DMS114 treated with DMSO at 0.1 percent for 48 hours (cell line): ENCODE data around the gene PLIN4.
"Not testable (repeated sequence)": the region's sequence is repeated elsewhere in the genome, so short reads cannot be mapped to it uniquely, and the experiment has no call there.

Experiments
- DNase-seq: peaks from one replicate; lab custom pipeline; 2025; ENCODE audit not compliant: unreplicated experiment; lab: John Stamatoyannopoulos, UW

The PLIN4 gene

GRCh38 chr19:4527377-4527776 is 9.1 kb upstream of the PLIN4 start:
- DNase-seq = not testable (repeated sequence)

GRCh38 chr19:4525563-4526002 is 7.3 kb upstream of the PLIN4 start:
- no peak for DNase-seq

GRCh38 chr19:4524808-4525562 is 6.7 kb upstream of the PLIN4 start:
- DNase-seq = peak; percentile 17

- DNase-seq = no peak
These were observed 5.2 kb upstream of the PLIN4 start for GRCh38 chr19:4523306-4524110.

- DNase-seq = no peak
These were observed 4.2 kb upstream of the PLIN4 start for GRCh38 chr19:4522291-4523002.

GRCh38 chr19:4521888-4522242 is 3.6 kb upstream of the PLIN4 start:
- no peak for DNase-seq

- DNase-seq = no peak
These were observed 3.0 kb upstream of the PLIN4 start for GRCh38 chr19:4521170-4521887.

GRCh38 chr19:4519521-4520277 is 1.4 kb upstream of the PLIN4 start:
- DNase-seq = no peak

GRCh38 chr19:4519172-4519496 is 848 bp upstream of the PLIN4 start:
- DNase-seq = no peak

- no peak for DNase-seq
These were observed 732 bp downstream of the PLIN4 start for GRCh38 chr19:4517451-4518057.

GRCh38 chr19:4516939-4517300 is 1.4 kb downstream of the PLIN4 start:
- DNase-seq = no peak

- no peak for DNase-seq
These were observed 1.9 kb downstream of the PLIN4 start for GRCh38 chr19:4516199-4516938.

- no peak for DNase-seq
These were observed 2.6 kb downstream of the PLIN4 start for GRCh38 chr19:4515732-4516131.

GRCh38 chr19:4513248-4513647 is 5.0 kb downstream of the PLIN4 start:
- no peak for DNase-seq

GRCh38 chr19:4512070-4512469 is 6.2 kb downstream of the PLIN4 start:
- DNase-seq = no peak

GRCh38 chr19:4511300-4512054 is 6.8 kb downstream of the PLIN4 start:
- no peak for DNase-seq

GRCh38 chr19:4510435-4511255 is 7.6 kb downstream of the PLIN4 start:
- no peak for DNase-seq

GRCh38 chr19:4508698-4509097 is 9.6 kb downstream of the PLIN4 start:
- no peak for DNase-seq
